ENCODE data around the gene LUZP1.

DNA sequence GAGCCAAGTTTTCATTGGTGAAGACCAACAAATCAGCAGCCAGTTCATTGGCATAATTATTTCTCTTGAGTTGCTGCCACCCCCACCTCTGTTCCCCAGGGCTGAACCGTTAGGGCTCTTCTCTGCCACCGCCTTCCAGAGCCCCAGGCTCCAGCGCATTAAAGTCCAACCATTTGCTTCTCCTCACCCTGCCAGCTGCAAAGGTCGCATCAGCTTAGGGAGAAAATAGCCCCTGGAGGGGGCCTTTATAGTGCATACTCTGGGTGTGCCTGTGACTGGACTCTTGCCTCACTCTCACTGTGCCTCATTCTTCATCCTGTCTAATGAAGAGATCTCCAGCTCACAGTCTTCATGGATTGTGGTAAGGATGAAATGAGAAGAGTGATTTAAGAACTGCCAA lies 99.0 kb downstream of the LUZP1 start:
- TF ChIP-seq, protein P1, sequence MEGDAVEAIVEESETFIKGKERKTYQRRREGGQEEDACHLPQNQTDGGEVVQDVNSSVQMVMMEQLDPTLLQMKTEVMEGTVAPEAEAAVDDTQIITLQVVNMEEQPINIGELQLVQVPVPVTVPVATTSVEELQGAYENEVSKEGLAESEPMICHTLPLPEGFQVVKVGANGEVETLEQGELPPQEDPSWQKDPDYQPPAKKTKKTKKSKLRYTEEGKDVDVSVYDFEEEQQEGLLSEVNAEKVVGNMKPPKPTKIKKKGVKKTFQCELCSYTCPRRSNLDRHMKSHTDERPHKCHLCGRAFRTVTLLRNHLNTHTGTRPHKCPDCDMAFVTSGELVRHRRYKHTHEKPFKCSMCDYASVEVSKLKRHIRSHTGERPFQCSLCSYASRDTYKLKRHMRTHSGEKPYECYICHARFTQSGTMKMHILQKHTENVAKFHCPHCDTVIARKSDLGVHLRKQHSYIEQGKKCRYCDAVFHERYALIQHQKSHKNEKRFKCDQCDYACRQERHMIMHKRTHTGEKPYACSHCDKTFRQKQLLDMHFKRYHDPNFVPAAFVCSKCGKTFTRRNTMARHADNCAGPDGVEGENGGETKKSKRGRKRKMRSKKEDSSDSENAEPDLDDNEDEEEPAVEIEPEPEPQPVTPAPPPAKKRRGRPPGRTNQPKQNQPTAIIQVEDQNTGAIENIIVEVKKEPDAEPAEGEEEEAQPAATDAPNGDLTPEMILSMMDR (conservative IDR thresholded peaks at IDR 0.05 in 1 of 2, IDR thresholded peaks at IDR 0.05 in 1 of 2; ENCODE audit: low read depth in 1 of 2, low read length in 2 of 2) = no peak
- TF ChIP-seq EZH2 (IDR thresholded peaks at IDR 0.05; ENCODE audit: low read length, missing control alignments) = no peak

Data from fibroblast of lung (primary cell).